ENCODE data around the gene PHF21A.

PHF21A gene

DNA sequence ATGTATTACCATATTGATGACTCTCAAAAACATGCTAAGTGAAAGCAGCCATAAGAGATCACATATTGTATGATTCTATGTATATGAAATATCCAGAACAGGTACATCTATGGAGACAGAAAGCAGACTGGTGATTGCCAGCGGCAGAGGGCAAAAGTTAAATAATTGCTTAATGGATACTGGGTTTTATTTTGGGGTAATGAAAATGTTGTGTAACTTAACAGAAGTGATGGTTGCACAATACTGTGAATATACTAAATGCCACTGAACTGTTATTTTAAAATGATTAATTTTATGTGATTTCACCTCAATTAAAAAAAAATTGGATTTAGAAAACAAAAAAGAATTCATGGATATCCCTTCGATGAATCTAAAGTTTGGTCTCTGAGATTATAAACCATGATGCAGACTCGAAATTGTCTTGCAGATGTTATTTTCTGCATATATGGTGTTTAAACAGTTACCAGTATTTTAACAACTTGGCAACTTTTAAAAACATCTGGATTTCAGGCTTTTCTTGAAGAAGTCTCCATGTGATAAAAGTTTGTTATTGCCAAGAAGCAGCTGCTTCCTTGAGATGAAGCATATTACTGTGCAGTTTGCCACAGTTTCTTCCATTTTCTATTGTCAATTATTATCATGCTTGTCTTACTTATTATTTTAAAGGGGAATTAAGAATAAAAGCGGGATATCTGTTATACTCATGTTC is 160.7 kb downstream of the PHF21A start:
- Histone ChIP-seq H3K9me3 (ENCODE audit: severe bottlenecking) (no peaks in the 10 kb centered on the region), H3K27ac (ENCODE audit: poor library complexity, severe bottlenecking) (no peak overlapping the region)

DNA sequence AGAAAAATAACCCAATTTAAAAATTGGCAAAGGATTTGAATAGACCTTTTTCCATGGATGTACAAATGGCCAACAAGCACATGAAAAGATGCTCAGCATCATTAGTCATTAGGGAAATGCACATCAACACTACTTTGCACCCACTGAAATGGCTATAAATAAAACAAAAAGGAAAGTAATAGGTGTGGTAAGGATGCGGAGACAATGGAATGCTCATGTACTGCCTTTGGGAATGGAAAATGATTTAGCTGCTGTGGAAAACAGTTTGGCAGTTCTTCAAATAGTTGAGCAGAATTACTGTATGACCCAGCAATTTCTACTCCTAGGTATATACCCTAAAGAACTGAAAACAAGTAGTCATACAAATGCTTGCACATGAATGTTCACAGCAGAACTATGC is 161.4 kb downstream of the PHF21A start:
- H3K4me1 ChIP-seq (ENCODE audit: insufficient read depth, poor library complexity, severe bottlenecking), result no peaks in the 10 kb centered on the region
- no peak overlapping the region for H3K27ac ChIP-seq (ENCODE audit: poor library complexity, severe bottlenecking)
- no peak for ATAC-seq (ENCODE audit: low read depth)
- TF ChIP-seq, protein P1, sequence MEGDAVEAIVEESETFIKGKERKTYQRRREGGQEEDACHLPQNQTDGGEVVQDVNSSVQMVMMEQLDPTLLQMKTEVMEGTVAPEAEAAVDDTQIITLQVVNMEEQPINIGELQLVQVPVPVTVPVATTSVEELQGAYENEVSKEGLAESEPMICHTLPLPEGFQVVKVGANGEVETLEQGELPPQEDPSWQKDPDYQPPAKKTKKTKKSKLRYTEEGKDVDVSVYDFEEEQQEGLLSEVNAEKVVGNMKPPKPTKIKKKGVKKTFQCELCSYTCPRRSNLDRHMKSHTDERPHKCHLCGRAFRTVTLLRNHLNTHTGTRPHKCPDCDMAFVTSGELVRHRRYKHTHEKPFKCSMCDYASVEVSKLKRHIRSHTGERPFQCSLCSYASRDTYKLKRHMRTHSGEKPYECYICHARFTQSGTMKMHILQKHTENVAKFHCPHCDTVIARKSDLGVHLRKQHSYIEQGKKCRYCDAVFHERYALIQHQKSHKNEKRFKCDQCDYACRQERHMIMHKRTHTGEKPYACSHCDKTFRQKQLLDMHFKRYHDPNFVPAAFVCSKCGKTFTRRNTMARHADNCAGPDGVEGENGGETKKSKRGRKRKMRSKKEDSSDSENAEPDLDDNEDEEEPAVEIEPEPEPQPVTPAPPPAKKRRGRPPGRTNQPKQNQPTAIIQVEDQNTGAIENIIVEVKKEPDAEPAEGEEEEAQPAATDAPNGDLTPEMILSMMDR (IDR thresholded peaks at IDR 0.05; ENCODE audit: poor library complexity, severe bottlenecking), result no peak
- H3K9me3 ChIP-seq (ENCODE audit: severe bottlenecking), result no peaks in the 10 kb centered on the region
- no peak overlapping the region for H3K4me3 ChIP-seq (ENCODE audit: severe bottlenecking)
- H3K27me3 ChIP-seq (ENCODE audit: insufficient read depth, poor library complexity, severe bottlenecking), result no peaks in the 10 kb centered on the region
- no peak for DNase-seq (ENCODE audit: low spot score)
- peaks cover 12% of the 10 kb centered on the region for H3K36me3 ChIP-seq (ENCODE audit: low read depth)

More for the DNA sequence above, 160.7 kb downstream of the PHF21A start:
- no peak overlapping the region for H3K4me3 ChIP-seq (ENCODE audit: severe bottlenecking)
- TF ChIP-seq, protein P1 (IDR thresholded peaks at IDR 0.05; ENCODE audit: poor library complexity, severe bottlenecking), result no peak
- no peaks in the 10 kb centered on the region for H3K4me1 ChIP-seq (ENCODE audit: insufficient read depth, poor library complexity, severe bottlenecking)
- H3K27me3 ChIP-seq (ENCODE audit: insufficient read depth, poor library complexity, severe bottlenecking), result no peaks in the 10 kb centered on the region
- no peak for DNase-seq (ENCODE audit: low spot score)
- peaks cover 7% of the 10 kb centered on the region for H3K36me3 ChIP-seq (ENCODE audit: low read depth)
- no peak for ATAC-seq (ENCODE audit: low read depth)

DNA sequence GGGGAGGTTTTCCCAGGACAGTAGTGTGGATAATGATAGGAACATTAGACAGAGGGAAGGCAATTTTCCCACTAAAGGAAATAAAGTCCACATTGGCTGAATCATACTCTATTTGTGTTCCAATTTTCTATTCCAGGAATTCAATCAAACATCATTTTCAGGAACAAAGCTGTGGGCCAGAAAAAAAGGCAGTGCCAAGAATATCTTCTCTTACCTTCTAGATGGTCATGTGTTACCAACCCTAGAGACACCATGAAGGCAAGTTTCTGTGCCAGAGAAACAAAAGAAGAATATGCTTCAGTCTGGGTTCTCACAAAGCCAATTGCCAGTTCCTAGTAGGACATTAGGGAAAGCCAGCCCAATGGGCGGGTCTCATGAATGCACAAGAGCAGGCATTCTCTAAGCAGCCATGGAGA is 171.3 kb downstream of the PHF21A start:
- TF ChIP-seq, protein P1 (IDR thresholded peaks at IDR 0.05; ENCODE audit: poor library complexity, severe bottlenecking), result no peak
- Histone ChIP-seq H3K27me3 (ENCODE audit: insufficient read depth, poor library complexity, severe bottlenecking) (no peaks in the 10 kb centered on the region), H3K36me3 (ENCODE audit: low read depth) (peaks cover 44% of the 10 kb centered on the region), H3K4me3 (ENCODE audit: severe bottlenecking) (no peak overlapping the region), H3K27ac (ENCODE audit: poor library complexity, severe bottlenecking) (no peak overlapping the region), H3K4me1 (ENCODE audit: insufficient read depth, poor library complexity, severe bottlenecking) (no peaks in the 10 kb centered on the region), H3K9me3 (ENCODE audit: severe bottlenecking) (no peaks in the 10 kb centered on the region)
- DNase-seq (ENCODE audit: low spot score) (no peak), ATAC-seq (ENCODE audit: low read depth) (no peak)

DNA sequence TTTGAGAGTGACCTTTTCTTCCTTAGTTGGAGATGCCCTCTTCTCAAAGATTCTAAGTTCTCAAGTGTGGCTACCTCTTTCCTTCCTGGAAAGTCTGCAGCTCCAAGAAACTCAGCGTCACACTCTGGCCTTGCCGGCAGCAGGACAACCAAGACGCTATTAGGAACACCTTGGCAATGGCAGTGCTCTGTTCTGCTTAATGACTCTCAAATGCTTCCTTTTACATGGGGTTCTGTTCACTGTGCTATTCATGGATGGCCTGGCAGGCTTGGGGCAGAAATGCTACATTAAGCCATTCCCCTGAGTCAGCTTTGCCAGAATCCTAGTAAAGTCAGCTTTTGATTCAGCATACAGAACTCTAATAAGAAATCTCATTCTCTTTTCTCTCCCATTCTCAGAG is 172.9 kb downstream of the PHF21A start:
- no peaks in the 10 kb centered on the region for H3K4me1 ChIP-seq (ENCODE audit: insufficient read depth, poor library complexity, severe bottlenecking)
- H3K36me3 ChIP-seq (ENCODE audit: low read depth), result peaks cover 46% of the 10 kb centered on the region
- H3K4me3 ChIP-seq (ENCODE audit: severe bottlenecking), result no peak overlapping the region
- no peaks in the 10 kb centered on the region for H3K9me3 ChIP-seq (ENCODE audit: severe bottlenecking)
- no peak overlapping the region for H3K27ac ChIP-seq (ENCODE audit: poor library complexity, severe bottlenecking)
- ATAC-seq (ENCODE audit: low read depth), result no peak
- no peak for DNase-seq (ENCODE audit: low spot score)
- no peaks in the 10 kb centered on the region for H3K27me3 ChIP-seq (ENCODE audit: insufficient read depth, poor library complexity, severe bottlenecking)
- TF ChIP-seq, protein P1 (IDR thresholded peaks at IDR 0.05; ENCODE audit: poor library complexity, severe bottlenecking), result no peak

DNA sequence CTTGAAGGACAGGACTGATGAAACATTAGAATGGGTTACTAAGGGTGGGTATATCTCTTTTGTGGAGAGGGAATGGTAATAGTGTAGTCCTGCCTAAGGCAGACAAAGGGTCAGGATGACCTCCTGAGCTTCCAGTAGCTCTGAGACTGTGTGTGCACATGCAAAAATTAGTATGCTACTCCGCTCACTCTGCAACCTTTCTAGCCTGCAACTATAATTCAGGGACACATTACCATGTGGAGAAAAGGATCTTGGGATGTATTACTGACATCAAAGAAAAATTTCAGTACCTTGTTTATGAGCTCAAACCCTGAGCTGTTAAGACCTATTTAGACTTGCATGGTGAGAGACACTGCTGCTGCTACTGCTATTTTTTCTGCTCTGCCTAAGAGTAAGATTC is 173.4 kb downstream of the PHF21A start:
- no peak for ATAC-seq (ENCODE audit: low read depth)
- no peak for DNase-seq (ENCODE audit: low spot score)
- no peaks in the 10 kb centered on the region for H3K4me1 ChIP-seq (ENCODE audit: insufficient read depth, poor library complexity, severe bottlenecking)
- TF ChIP-seq, protein P1 (IDR thresholded peaks at IDR 0.05; ENCODE audit: poor library complexity, severe bottlenecking), result no peak
- H3K27me3 ChIP-seq (ENCODE audit: insufficient read depth, poor library complexity, severe bottlenecking), result no peaks in the 10 kb centered on the region
- no peak overlapping the region for H3K4me3 ChIP-seq (ENCODE audit: severe bottlenecking)
- H3K27ac ChIP-seq (ENCODE audit: poor library complexity, severe bottlenecking), result no peak overlapping the region
- no peaks in the 10 kb centered on the region for H3K9me3 ChIP-seq (ENCODE audit: severe bottlenecking)
- peaks cover 42% of the 10 kb centered on the region for H3K36me3 ChIP-seq (ENCODE audit: low read depth)

Data from RWPE2 (cell line).